Ramos (cell line): Measurements from ENCODE around the gene SPSB2.

Experiments
- in situ Hi-C: fragments of 300-500 bp; cut with MboI; formaldehyde crosslinking; loops from one replicate; pipeline ENCODE4 v1.14.3; 2022; ENCODE audit warnings: low sequenced_read_pairs; ENCODE audit not compliant: unreplicated experiment

SPSB2 gene

DNA sequence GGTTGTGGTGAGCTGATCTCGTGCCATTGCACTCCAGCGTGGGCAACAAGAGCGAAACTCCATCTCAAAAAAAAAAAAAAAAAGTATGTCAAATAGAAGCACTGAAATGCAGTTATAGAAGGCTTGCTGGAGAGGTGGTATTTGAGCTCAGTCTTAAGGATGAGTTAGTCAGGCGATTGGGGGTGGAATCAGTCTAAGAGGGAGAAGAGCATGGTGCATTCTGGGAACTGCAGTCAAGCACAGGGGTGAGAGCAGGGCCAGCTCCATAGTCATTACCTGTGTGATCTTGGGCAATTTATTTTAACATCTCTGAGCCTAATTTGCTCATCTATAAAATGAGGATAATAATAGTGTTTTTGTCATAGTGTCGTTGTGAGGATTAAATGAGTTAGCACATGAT is 38.2 kb downstream of the SPSB2 start:
- in situ Hi-C loops = loop anchor here (10.0 kb wide), 1 partner anchor 210 kb away; no protein-coding TSS in a partner anchor

DNA sequence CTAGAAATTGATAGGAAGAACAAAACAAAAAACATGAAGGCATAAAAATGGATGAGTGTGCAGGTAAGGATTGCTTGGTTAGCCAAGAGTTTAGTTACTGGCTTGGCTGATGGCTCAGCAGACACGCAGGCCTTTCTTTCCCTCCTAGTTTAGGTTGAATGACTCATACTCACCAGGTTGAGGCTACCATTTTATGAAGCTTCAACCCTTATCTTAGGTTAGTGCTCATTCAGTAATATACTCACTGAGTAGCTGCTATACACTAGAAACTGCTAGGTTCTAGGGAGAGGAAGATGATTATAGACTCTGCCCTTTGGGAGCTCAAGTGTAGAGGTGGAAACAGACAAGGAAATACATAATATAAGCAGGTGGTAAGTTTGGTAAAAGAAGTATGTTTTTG is 38.8 kb downstream of the SPSB2 start:
- in situ Hi-C loops = loop anchor here (10.0 kb wide), 1 partner anchor 209 kb away; no protein-coding TSS in a partner anchor

GRCh38 chr12:6833189-6833890 is 39.8 kb downstream of the SPSB2 start:
- in situ Hi-C loops = loop anchor here (10.0 kb wide), 1 partner anchor 209 kb away; no protein-coding TSS in a partner anchor

DNA sequence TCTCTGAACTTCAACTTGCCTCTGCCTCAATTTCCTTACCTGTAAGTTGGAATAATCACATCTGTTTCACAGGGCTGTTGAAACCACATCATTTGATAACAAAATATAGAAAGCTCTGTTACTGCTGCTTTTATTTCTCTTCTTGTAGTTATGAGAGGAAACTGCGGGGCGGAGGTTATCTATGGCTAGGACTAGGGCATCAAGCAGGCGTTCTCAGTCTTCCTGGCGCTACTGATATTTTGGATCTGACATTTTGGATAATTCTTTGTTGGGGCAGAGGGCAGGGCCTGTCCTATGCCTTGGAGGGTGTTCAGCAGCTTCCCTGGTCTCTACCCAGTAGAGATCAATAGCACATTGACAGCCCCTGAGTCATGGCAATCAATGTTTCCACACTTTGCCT is 41.0 kb downstream of the SPSB2 start:
- in situ Hi-C loops = loop anchor here (10.0 kb wide), 1 partner anchor 207 kb away; no protein-coding TSS in a partner anchor

- in situ Hi-C loops = loop anchor here (10.0 kb wide), 1 partner anchor 207 kb away; no protein-coding TSS in a partner anchor
These were observed 41.6 kb downstream of the SPSB2 start for GRCh38 chr12:6831450-6831995.

- in situ Hi-C loops = loop anchor here (10.0 kb wide), 1 partner anchor 206 kb away; no protein-coding TSS in a partner anchor
These were observed 42.1 kb downstream of the SPSB2 start for GRCh38 chr12:6830999-6831398.

DNA sequence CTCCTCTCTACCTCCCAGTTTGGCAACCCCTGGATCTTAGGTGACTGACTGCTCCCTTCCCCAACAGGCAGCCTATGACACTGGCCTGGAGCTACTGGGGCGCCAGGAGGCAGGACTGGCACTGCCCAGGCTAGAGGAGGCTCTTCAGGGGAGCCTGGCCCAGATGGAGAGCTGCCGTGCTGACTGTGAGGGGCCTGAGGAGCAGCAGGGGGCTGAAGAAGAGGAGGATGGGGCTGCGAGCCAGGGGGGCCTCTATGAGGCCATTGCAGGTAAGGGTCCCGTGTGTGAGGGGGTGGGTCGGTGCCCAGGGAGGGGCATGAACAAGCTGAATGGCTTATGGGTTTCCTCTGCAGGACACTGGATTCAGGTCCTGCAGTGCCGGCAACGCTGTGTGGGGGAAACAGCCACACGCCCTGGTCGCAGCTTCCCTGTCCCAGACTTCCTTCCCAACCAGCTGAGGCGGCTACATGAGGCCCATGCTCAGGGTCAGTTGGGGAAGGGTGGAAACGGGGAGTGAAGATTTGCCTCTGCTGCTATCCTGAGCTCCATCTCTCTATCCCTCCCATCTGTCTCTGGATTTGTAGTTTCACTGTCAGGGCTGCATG is 42.7 kb downstream of the SPSB2 start:
- in situ Hi-C loops = loop anchor here (10.0 kb wide), 1 partner anchor 206 kb away; no protein-coding TSS in a partner anchor

DNA sequence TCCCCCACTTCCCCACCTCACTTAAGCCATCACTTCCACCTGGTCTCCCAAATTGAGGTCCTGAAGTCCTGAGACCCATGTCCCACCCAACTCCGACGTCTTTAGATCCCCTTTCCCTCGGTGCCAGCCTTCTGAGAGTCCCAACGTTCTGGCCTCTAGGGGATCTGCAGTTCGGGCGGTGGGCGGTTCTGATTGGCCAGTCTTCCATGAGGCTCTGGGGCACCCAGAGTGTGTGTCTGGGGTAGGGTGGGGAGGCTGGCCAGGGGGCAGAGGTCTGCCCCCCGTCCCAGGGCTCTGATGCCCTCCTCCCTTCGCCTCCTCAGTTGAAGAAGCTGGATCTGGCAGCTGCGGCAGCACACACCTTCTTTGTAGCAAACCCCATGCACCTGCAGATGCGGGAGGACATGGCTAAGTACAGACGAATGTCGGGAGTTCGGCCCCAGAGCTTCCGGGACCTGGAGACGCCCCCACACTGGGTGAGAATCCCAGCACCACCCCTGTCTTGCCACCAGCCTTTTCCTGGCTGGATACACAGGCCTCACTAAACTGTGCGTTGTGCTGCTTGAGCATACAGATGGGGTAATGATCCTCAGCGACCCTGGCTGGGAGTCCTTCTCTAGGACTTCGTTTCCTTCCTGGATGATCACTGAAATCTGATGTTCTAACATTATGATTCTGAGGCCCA is 43.4 kb downstream of the SPSB2 start:
- in situ Hi-C loops = loop anchor here (10.0 kb wide), 1 partner anchor 205 kb away; no protein-coding TSS in a partner anchor

DNA sequence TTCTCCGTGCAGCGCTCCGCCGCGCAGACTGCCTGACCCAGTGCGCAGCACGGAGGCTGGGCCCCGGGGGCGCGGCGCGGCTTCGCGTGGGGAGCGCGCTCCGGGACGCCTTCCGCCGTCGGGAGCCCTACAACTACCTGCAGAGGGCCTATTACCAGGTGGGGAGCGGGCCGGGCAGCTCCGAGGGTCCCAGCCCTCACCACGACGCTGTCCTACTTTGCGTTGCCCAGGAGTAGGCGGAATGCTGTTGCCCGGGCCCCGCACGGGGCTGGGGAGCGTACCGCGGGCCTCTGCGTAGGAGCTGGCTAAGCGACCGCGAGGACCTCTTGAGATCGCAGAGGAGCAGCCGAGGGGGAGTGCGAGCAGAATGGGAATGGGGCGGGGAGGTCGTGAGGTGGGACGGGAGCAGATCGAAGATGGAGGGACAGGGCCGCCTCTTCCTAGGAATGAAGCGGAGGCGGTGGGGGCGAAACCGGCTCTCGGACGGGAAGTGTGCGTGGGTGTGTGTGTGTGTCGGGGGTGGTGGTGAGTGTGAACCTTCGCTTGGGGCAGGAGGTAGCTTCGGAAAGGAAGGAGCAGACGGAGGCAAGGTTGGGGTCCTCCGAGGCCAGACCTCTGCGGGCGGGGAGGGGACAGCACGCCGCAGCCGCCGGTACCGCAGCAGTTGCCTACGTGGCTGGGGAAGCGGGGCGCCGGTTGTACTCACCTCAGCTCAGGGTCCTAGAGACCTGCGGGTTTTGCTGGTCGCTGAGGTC is 44.1 kb downstream of the SPSB2 start:
- in situ Hi-C loops = no loop called here

- in situ Hi-C loops = no loop called here
These were observed 44.9 kb downstream of the SPSB2 start, which contains the start of gene P3H3 for GRCh38 chr12:6827982-6828780. Gene P3H3, plus strand, starts transcription at chr12:6828407. Its CDS starts 34 bp downstream, at chr12:6828441.

GRCh38 chr12:6827437-6827911 is 45.6 kb downstream of the SPSB2 start:
- in situ Hi-C loops = no loop called here

DNA sequence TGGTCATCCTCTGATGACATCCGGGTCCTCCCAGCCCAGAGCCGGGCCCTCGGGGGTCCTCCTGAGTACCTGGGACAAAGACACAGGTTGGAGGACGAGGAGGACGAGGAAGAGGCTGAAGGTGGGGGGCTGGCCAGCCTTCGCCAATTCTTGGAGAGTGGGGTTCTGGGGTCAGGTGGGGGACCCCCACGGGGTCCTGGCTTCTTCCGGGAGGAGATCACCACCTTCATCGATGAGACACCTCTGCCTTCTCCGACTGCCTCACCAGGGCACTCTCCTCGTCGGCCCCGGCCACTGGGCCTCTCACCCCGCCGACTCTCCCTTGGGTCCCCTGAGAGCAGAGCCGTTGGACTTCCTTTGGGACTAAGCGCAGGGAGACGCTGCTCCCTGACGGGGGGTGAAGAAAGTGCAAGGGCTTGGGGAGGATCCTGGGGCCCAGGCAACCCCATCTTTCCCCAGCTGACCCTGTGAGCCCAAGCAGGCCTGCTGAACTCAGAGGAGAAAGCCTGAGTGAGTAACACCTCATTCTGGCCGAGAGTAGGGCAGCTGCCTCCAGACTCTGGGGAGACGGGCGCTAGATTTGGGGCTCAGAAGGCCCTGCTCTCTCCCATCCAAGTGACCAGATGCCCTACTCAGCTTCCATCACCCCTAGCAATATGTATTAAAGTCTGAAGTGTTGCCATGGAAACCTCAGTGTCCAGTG is 46.2 kb downstream of the SPSB2 start:
- in situ Hi-C loops = no loop called here

GRCh38 chr12:6826125-6826733 is 46.9 kb downstream of the SPSB2 start:
- in situ Hi-C loops = no loop called here

- in situ Hi-C loops = no loop called here
These were observed 47.5 kb downstream of the SPSB2 start for GRCh38 chr12:6825398-6826124.

DNA sequence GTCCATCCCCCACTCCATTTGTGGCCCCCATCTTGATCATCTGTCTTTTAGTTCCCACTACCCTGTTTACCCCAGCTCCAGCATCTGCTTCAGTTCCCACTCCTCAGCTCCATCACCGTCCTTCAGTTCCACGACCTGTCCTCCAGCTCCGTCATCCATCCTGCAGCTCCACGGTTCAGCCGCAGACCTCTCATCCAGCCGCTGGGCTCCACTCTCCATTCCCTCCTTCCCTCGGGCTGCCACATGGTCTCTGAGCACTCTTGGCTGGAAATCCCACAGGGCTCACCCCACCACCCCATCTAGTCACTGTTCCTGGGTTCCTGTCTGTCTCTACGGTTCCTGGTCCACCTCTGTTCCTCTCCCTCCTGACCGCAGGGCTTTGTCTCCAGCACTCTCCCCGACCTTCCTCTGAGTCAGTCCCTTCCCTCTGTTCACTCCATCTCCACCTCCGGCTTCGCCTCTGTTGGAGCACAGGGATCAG is 48.2 kb downstream of the SPSB2 start:
- in situ Hi-C loops = loop anchor here (5.0 kb wide), 1 partner anchor 73 kb away; the partner anchor contains the start of gene MLF2

- in situ Hi-C loops = loop anchor here (5.0 kb wide), 1 partner anchor 72 kb away; the partner anchor contains the start of gene MLF2
These were observed 48.9 kb downstream of the SPSB2 start for GRCh38 chr12:6824085-6824775.
